ENCODE measurements around the gene TOX2.

TOX2 gene

DNA sequence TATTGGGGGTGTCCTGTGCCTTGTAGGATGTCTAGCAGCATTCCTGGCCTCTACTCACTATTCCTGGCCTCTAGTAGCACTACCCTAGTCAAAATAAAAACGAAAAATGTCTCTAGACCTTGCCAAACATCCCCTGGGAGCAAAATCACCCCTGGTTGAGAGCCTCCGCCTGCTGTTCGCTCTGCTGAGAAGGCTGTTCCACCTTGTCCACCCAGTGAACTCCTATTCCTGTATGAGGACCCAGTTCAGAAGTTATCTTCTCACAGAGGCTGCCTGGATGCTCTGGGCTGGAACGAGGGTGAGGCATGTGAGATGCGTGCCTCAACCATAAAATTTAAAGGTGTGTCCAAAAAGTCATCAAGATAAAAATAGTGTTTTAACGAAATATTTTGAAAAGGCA is 101.9 kb downstream of the TOX2 start:
- DNase-seq (ENCODE audit: low read depth in 1 of 2, low spot score in 1 of 2) = no peak

DNA sequence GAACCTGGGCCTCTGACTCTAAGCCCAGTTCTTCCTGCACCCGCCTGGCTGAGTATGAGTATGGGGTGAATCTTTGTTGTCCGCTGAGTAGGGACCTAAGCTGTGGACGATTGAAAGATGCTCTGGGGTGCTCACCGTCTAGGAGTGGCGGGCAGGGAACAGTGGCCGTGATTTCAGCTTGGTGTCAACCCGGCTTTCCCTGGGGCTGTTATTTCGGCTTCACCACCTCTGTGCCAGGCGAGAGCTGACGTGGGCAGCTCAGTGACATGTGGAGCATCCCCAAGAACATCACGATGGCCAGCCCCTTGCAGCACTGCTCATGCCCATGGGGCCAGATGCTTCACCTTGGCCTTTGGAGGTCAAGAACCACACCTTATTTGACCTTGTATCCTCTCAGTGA is 102.6 kb downstream of the TOX2 start:
- no peak for DNase-seq (ENCODE audit: low read depth in 1 of 2, low spot score in 1 of 2)

DNA sequence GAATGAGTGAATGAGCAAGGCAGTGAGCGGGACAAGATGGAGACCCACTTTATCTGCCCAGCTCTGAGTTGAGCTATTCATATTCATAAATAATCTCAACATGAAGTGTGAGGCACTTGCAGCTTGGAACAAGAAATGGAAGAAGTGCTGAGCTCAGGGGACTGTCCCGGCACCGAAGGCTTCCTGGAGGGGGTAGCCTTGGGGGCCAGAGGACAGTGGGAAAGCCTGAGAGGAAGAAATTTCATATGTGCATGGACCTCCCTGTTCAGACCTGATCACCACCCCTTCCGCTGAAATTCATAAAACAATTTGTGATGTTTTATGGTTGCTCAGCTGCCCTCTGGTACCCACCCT is 103.2 kb downstream of the TOX2 start:
- no peak for DNase-seq (ENCODE audit: low read depth in 1 of 2, low spot score in 1 of 2)

DNA sequence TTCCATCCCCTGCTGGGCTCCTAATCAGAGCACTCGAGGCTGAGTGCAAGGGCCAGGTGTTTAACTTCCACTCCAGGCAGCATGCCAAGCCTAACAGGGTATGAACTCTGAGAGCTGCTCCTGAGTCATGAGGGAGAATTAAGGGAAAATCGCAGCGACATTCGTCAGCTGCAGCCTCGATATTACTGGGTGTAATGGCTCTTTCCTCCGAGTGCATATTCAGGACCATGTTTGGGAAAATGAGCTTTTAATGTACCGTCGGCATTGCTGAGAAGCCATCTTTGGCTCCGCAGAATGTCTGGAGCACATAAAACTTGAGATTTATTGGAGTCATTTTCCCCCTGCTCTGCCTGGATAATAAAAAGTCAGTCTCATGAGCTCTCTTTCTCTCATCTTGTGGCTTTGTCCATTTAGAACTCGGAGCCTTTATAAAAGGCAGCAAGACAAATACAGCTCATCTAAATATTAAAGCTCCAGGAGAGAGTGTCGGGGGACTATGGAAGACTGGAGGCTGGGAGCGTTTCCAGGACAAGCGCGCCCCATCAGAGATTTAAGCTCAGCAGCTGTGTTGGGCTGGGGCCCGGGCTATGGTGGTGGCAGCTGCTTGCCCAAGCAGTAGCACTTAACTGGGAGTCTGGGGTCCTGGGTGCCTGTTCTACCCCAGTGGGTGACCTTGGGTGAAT is 103.7 kb downstream of the TOX2 start:
- no peak for DNase-seq (ENCODE audit: low read depth in 1 of 2, low spot score in 1 of 2)

GRCh38 chr20:44018942-44019637 is 104.4 kb downstream of the TOX2 start:
- no peak for DNase-seq (ENCODE audit: low read depth in 1 of 2, low spot score in 1 of 2)

- DNase-seq (ENCODE audit: low read depth in 1 of 2, low spot score in 1 of 2) = no peak
Measured at GRCh38 chr20:44019638-44020335, 105.1 kb downstream of the TOX2 start.

DNA sequence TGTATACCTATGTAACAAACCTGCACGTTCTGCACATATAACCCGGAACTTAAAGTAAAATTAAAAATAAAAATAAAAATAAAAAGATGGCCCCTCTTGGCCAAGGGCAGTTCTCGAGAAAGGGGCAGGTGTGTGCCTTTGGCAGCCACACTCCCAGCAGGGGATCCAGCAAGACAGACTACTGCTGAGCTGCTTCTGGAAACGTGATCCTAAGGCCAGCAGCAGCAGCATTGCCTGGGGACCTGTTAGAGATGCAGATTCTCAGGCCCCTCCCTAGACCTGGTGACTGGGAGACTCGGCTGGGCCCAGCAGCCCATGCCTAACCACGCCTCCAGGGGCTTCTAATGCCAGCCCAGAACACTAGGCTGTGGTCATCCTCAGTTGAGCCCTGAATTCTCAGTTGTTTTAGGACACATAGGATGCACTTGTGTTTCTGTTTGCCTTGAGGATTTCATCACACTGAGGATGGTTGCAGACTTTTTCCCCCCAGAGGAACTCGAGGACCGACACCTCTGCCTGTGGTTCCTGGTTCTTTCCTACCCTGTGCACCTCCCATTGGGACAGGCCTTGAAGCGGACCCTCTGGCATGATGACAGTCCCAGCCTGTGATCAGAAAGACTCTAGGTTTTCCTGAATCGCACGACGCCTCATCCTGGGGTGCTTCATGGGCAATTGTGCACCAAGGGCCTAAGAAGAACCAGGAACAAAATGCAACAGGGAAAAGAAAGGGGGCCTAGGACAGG is 105.9 kb downstream of the TOX2 start:
- no peak for DNase-seq (ENCODE audit: low read depth in 1 of 2, low spot score in 1 of 2)

GRCh38 chr20:44021186-44021585 is 106.5 kb downstream of the TOX2 start:
- no peak for DNase-seq (ENCODE audit: low read depth in 1 of 2, low spot score in 1 of 2)

- no peak for DNase-seq (ENCODE audit: low read depth in 1 of 2, low spot score in 1 of 2)
Measured at GRCh38 chr20:44021900-44022299, 107.2 kb downstream of the TOX2 start.

DNA sequence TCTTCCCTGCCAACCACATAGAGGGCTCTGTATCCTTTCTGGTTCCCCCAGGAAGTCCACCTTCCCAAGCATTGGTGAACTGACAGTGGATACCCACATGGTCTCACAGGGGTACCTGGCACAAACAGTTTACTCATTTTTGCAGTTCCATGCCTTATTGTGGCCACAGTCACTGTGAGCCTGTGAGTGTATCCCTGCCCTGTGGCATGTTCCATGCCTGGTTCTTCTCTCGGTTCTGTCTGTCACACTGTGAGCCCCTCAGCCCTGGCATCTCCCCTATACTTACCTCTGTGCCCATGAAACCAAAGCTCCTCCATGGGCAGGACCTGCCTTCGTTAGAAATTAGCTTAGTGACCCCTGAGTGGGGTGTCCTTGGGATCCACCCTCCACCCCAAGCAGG is 107.8 kb downstream of the TOX2 start:
- DNase-seq (ENCODE audit: low read depth in 1 of 2, low spot score in 1 of 2) = no peak

- DNase-seq (ENCODE audit: low read depth in 1 of 2, low spot score in 1 of 2) = no peak
Measured at GRCh38 chr20:44023515-44024371, 109.1 kb downstream of the TOX2 start.

GRCh38 chr20:44024820-44025580 is 110.3 kb downstream of the TOX2 start:
- DNase-seq (ENCODE audit: low read depth in 1 of 2, low spot score in 1 of 2) = no peak

DNA sequence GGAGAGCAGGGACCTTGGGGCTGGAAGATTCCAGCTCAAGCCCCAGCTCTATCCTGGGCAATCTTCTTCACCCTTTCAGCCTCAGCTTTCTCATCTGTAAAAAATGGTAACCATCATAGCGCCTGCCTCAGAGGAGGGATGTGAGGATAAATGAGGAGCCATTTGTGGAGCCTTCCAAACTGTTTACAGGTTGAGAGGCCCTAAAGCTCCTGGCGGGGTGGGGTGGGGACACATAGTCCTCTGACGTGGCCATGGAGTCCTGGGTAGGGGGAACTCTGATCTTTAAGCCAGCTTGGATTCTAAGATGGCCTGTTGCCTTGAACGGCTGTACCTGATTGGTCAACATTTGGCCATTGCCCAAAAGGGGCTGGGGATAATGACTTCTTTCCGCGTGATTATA is 111.1 kb downstream of the TOX2 start:
- no peak for DNase-seq (ENCODE audit: low read depth in 1 of 2, low spot score in 1 of 2)

DNA sequence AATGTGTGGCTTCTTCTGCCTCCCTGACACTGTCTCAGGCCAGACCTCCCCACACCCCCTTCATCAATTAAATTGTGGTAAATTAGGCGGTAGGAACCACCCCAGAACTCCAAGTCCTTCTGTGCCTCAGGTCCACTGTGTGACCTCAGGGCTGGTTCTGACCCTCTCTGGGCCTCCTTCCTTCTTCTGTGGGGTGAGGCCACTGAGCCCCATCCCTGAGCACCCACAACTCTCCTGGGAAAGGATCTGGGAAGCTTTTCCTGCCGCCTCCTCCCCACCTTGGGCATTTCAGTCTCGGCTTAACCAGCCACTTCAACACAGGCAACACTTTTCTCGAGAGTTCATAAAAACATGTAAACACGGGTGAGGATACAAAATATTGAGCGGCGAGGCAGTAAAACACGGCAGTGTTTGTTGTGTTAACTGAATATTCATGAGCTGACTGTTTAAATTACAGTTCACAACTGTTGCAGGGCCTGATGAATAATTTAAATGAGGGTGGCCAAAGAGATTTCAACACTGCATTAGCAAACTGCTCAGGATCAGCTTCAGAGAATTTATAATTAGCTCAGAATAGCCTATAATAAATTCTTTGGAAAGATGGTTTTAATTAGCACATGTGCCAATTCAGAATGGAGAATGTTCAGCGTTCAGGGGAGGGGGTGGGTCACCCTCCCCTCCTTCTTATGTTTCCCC is 112.1 kb downstream of the TOX2 start:
- no peak for DNase-seq (ENCODE audit: low read depth in 1 of 2, low spot score in 1 of 2)

- no peak for DNase-seq (ENCODE audit: low read depth in 1 of 2, low spot score in 1 of 2)
Measured at GRCh38 chr20:44027343-44028002, 112.8 kb downstream of the TOX2 start.

DNA sequence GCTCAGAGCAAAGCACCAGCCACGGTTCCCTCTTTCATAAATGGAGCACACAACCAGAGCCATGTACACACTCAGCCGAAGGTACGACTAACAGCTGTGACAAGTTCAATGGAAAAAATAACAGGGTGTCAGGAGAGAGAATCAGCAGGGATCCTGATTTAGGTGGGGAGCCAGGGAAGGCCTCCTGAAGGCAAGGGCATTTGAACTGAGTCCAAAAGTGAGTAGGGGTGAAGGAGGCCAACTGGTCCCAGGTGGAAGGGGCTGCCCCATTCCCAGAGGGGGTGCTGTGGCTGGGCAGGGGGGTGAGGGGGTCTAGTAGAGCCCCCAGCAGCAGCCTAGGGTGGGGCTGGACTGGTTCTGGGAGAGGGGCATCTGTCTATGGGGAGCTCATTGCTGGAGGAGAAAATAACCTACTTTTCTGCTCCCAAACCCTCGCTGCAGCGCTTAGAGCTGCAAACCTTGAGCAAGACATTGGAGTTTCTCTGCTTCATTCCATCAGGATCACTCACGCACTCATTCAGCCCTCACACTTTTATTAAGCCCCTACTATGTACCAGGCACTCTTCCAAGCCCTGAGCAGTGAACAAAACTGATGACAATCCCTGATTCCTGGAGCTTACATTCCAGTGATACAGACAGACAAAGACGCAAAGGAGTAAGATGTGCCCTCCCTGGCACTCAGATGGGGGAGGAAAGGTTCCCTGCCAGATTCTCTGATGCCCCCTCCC is 113.5 kb downstream of the TOX2 start:
- no peak for DNase-seq (ENCODE audit: low read depth in 1 of 2, low spot score in 1 of 2)

DNA sequence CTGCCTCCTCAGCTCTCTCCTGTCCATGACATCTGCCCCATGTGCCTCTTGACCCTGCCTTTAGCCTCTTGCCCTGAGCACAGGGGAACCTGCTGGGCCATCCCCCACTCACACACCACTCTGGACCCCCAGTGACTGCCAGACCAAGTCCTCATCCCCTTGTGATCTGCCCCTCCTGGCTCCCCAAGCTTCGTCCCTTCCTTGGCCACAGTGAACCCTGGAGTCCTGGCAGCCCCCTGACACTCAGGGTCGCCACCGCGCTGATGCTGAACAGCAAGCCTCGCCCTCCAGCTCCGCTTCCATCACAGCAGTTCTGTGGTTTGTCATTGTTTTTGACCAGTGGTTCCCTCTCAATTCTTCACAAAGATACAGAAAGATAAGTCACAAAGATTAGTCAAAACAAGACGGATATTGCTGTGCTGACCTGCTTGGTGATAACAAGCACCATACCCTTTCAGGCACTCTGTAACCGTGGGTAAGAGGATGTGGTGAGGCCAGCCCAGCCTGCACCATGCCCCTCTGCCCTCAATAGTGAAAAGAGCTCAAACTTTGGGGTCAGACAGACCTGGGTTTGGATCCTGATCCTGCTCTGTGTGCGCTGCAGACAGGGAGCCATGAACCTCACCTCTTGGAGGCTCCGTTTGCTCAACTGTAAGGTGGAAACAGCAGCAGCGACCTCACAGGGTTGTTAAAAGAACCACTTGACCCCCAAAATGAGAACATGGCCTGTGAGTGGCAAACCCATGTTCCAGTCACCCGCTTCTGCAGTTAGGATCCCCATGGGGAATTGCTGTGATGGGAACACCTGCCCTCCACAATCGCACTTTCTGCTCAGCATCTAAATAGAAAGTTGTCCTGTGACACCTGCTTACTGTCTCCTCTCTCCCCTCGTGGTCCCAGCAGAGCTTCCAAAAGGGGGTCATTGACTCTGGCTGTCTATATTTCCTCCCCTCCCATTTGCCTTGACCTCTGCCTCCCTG is 114.5 kb downstream of the TOX2 start:
- no peak for DNase-seq (ENCODE audit: low read depth in 1 of 2, low spot score in 1 of 2)

All from activated T-helper 1 cell treated with anti-CD3 and anti-CD28 coated beads, Interleukin-2, amount 50 U/mL, for 16 hours (primary cell).